HG02943 (cell line): ENCODE data around the gene ZNF277.
"Not testable (repeated sequence)": the region's sequence is repeated elsewhere in the genome, so short reads cannot be mapped to it uniquely, and the experiment has no call there.

ENCODE experiments used
- ATAC-seq: cut with Tn5 transposase; IDR thresholded peaks from one replicate; pipeline ENCODE4 v1.9.1; 2021; ENCODE audit warnings: mild to moderate bottlenecking, low read depth, moderate library complexity; ENCODE audit not compliant: unreplicated experiment

The ZNF277 gene

DNA sequence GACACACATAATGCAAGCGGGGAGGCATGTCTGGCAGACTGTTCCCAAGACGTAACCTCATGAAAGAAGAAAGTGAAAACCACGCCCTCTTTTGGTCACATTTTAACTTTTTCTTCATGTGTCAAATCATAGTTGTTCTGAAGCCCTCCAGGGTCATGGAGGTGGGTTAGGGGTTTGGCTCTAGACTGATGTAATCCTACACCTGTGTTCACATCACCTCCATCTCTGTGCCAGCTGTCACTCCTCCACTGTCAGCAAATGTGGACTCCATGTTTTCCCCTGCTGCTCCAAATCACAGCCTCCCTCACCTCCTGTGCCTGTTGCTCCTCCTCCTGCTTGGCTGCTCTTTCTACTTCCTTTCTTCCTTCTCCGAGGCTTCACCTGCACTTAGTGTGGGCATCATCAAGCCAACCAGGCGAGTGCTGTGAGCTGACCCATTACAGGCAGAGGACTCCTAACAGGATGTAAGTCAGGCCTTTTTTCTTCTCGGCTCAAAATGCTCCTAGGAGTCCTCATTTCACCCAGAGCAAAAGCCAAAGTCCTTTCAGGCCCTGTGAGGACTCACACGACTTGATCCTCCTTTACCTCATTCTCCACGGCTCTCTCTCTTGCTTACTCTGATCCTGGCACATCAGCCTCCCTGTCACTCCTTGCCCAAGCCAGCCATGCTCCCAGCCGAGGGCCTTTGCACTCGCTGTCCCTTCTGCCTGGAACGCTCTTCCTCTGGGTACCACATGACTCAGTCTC is 177.3 kb downstream of the ZNF277 start:
- no peak for ATAC-seq

- no peak for ATAC-seq
Observed at GRCh38 chr7:112385516-112385915, 179.0 kb downstream of the ZNF277 start.

DNA sequence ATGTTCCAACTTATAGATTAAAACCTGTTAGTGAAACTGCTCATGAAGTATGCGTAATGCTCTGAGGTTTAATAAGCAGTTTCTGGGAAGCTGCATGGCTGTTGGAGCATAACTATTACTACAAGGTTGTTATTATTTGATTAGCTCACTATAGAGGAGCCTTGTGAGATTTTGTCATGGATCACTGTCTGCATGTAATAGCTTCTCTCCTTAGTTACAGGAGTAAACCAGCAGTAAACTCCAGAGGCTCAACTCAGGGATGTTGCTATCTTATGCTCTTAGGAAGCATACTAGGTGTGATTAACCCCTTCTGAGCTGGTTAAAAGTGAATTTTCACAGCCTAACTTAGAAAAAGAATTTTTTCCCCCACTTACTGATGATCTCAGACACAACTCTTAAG is 180.1 kb downstream of the ZNF277 start:
- no peak for ATAC-seq

DNA sequence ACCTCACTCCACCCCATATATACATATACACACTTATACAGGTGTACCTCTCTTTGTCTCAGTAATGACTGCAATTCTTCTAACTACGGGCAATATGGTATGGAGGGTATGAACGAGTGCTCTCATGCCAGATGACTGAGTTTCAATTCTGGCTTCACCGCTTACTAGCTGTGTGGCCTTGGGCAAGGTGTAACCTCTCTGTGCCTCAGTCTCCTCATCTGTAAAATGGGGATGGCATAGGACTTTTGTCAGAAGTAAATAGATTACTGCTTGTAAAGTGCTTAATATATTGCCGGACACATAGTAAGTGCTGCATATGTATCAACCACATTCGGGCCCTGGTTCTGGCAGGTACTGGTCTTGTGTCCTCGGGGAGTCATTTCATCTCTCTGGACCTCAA is 183.7 kb downstream of the ZNF277 start:
- no peak for ATAC-seq

GRCh38 chr7:112391079-112391821 is 184.8 kb downstream of the ZNF277 start:
- not testable (repeated sequence) for ATAC-seq

DNA sequence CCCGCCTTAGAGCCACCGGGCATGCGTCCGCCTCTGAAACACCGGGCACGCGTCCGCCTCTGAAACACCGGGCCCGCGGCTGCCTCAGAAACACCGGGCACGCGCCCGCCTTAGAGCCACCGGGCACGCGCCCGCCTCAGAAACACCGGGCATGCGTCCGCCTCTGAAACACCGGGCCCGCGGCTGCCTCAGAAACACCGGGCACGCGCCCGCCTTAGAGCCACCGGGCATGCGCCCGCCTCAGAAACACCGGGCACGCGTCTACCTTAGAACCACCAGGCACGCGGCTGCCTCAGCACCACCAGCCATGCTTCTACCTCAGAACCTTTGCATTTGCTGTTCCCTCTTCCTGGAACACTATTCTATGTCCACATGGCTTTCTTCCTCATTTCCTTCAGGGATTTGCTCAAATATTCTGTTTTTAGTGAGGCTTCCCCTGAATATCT is 185.4 kb downstream of the ZNF277 start:
- ATAC-seq, result not testable (repeated sequence)
